Lung (tissue), 12 donors: Measurements from ENCODE around the gene TLCD3A. TPM values are rescaled to one million over a fixed set of nuclear protein-coding genes. Genes with fewer than 3 reads are reported as not detected.

ENCODE experiments used
- ATAC-seq: fragments of 200-7000 bp; cut with Tn5 transposase; one replicate; pipeline ENCODE4 v1.9.1; 2020; ENCODE audit warnings: moderate number of reproducible peaks; ENCODE audit not compliant: insufficient read depth, low FRiP score
- DNase-seq, 3 donors: peaks; one replicate each; pipeline ENCODE4 v3.0.0-alpha.2; 2013 to 2017
- H3K27ac ChIP-seq, 2 donors: one replicate each; pipeline ENCODE4 v1.5.1; 2013; ENCODE audit warnings: mild to moderate bottlenecking in 2 of 2, moderate library complexity in 2 of 2, control low read depth in 1 of 2, inconsistent platforms in 1 of 2, low read depth in 1 of 2, low read length in 1 of 2
- H3K27me3 ChIP-seq, 3 donors: one replicate each; pipeline ENCODE4 v1.5.1; 2013; ENCODE audit warnings: low read length in 2 of 3; ENCODE audit not compliant: control insufficient read depth in 3 of 3, insufficient read depth in 3 of 3
- H3K36me3 ChIP-seq, 4 donors: one replicate each; pipeline ENCODE4 v1.5.1; 2013; ENCODE audit warnings: low read length in 4 of 4, mild to moderate bottlenecking in 1 of 4, moderate library complexity in 1 of 4; ENCODE audit not compliant: control insufficient read depth in 4 of 4, insufficient read depth in 4 of 4
- H3K4me1 ChIP-seq, 5 donors: one replicate each; pipeline ENCODE4 v1.5.1; 2013; ENCODE audit warnings: low read length in 5 of 5, mild to moderate bottlenecking in 2 of 5, moderate library complexity in 1 of 5; ENCODE audit not compliant: control insufficient read depth in 5 of 5, insufficient read depth in 5 of 5
- H3K4me3 ChIP-seq: one replicate; pipeline ENCODE4 v1.5.1; 2013; ENCODE audit warnings: mild to moderate bottlenecking, control low read depth, moderate library complexity
- H3K9ac ChIP-seq, 2 donors: one replicate each; pipeline ENCODE4 v1.5.1; 2013; ENCODE audit warnings: low read length in 2 of 2, control low read depth in 1 of 2; ENCODE audit not compliant: insufficient read depth in 1 of 2
- H3K9me3 ChIP-seq, 4 donors: one replicate each; pipeline ENCODE4 v1.5.1; 2013; ENCODE audit warnings: low read length in 3 of 4, mild to moderate bottlenecking in 1 of 4, moderate library complexity in 1 of 4; ENCODE audit not compliant: control insufficient read depth in 4 of 4, insufficient read depth in 3 of 4
- WGBS, 2 donors: extraction: QIAGEN DNeasy Blood & Tissue Kit; methylation state at CpG; one replicate each; pipeline ENCODE4 v1.1.7; 2013; 5-methylcytosine and 5-hydroxymethylcytosine counted together
- polyA plus RNA-seq, 2 donors: library from polyadenylated mRNA; stranded (reverse); fragments of 200-250 nt; gene quantifications; one replicate each; pipeline ENCODE4 v1.2.1, GENCODE V29; 2013
- total RNA-seq, 2 donors: library from RNA; depleted of rRNA in 1 of 2; stranded (reverse); fragments of >200 nt in 1 of 2; gene quantifications; one replicate each; pipeline ENCODE4 v1.2.1, GENCODE V29; 2014 to 2021
- TF ChIP-seq, protein P1 (sequence below): IDR thresholded peaks from 2 replicates; pipeline ENCODE4 v1.5.1; 2012; ENCODE audit warnings: mild to moderate bottlenecking; ENCODE audit errors: control extremely low read depth, extremely low read depth
- donor health status: control.
- donor health status: control.
- donor health status: Bipolar disorder and iron deficiency.
- donor health status: healthy.
- donor health status: DM: yes; HTN: yes; CAD: no.

The TLCD3A gene
- total and polyA plus RNA-seq, 4 donors, result 8.4 to 16.2 (median 11.0) TPM

GRCh38 chr17:690361-690760 lies 42.0 kb upstream of the TLCD3A start:
- no peaks in the 10 kb centered on the region for H3K9me3 ChIP-seq
- H3K36me3 ChIP-seq, result peaks cover 7 to 27% (median 12%) of the 10 kb centered on the region in 4 donors
- H3K9ac ChIP-seq, result no peak overlapping the region
- TF ChIP-seq, protein P1, sequence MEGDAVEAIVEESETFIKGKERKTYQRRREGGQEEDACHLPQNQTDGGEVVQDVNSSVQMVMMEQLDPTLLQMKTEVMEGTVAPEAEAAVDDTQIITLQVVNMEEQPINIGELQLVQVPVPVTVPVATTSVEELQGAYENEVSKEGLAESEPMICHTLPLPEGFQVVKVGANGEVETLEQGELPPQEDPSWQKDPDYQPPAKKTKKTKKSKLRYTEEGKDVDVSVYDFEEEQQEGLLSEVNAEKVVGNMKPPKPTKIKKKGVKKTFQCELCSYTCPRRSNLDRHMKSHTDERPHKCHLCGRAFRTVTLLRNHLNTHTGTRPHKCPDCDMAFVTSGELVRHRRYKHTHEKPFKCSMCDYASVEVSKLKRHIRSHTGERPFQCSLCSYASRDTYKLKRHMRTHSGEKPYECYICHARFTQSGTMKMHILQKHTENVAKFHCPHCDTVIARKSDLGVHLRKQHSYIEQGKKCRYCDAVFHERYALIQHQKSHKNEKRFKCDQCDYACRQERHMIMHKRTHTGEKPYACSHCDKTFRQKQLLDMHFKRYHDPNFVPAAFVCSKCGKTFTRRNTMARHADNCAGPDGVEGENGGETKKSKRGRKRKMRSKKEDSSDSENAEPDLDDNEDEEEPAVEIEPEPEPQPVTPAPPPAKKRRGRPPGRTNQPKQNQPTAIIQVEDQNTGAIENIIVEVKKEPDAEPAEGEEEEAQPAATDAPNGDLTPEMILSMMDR, result no peak
- H3K27me3 ChIP-seq, result no peaks in the 10 kb centered on the region
- no peak for DNase-seq
- no peaks in the 10 kb centered on the region for H3K4me1 ChIP-seq
- ATAC-seq, result no peak
- H3K4me3 ChIP-seq, result no peak overlapping the region
- 82 to 84% methylated on average over 9 of the region's 9 CpGs for WGBS, 2 donors
- H3K27ac ChIP-seq, result no peak overlapping the region

GRCh38 chr17:691423-691822 lies 41.0 kb upstream of the TLCD3A start:
- peaks cover 12 to 34% (median 14%) of the 10 kb centered on the region in 4 donors for H3K36me3 ChIP-seq
- H3K27me3 ChIP-seq, result no peaks in the 10 kb centered on the region
- peaks cover 0 to 2% (median 0%) of the 10 kb centered on the region in 5 donors for H3K4me1 ChIP-seq
- no peak overlapping the region for H3K27ac ChIP-seq
- TF ChIP-seq, protein P1, result no peak
- 91 to 94% methylated on average over 4 of the region's 4 CpGs for WGBS, 2 donors
- DNase-seq (no peak), ATAC-seq (no peak)
- no peaks in the 10 kb centered on the region for H3K9me3 ChIP-seq
- H3K9ac ChIP-seq, result no peak overlapping the region
- H3K4me3 ChIP-seq, result no peak overlapping the region

- 87 to 94% methylated on average over 10 of the region's 10 CpGs for WGBS, 2 donors
- Histone ChIP-seq H3K9ac (no peak overlapping the region), H3K36me3 (peaks cover 12 to 40% (median 16%) of the 10 kb centered on the region in 4 donors)
These were observed 40.3 kb upstream of the TLCD3A start for GRCh38 chr17:692116-692515.

More at GRCh38 chr17:692116-692515, 40.3 kb upstream of the TLCD3A start:
- H3K27me3 ChIP-seq, result no peaks in the 10 kb centered on the region
- TF ChIP-seq, protein P1, result no peak
- ATAC-seq, result no peak
- no peak overlapping the region for H3K27ac ChIP-seq
- H3K9me3 ChIP-seq, result no peaks in the 10 kb centered on the region
- no peak for DNase-seq
- H3K4me1 ChIP-seq, result peaks cover 0 to 3% (median 0%) of the 10 kb centered on the region in 5 donors
- no peak overlapping the region for H3K4me3 ChIP-seq
